T-helper 1 cell treated with Interleukin-12 subunit alpha and Interleukin-12 subunit beta and Interleukin-4 antibody, amounts not matched to agents 30 μg/mL and 1 μg/mL, for 36 hours (primary cell): ENCODE measurements around the gene USP7.
"Not testable (repeated sequence)": the region's sequence is repeated elsewhere in the genome, so short reads cannot be mapped to it uniquely, and the experiment has no call there.

ENCODE experiments used
- H3K27ac Mint-ChIP-seq: one replicate; pipeline ENCODE4 v1.8.0; 2021; ENCODE audit warnings: mild to moderate bottlenecking, mixed read lengths
- H3K27me3 Mint-ChIP-seq: one replicate; pipeline ENCODE4 v1.8.0; 2021; ENCODE audit warnings: low read depth, mixed read lengths
- H3K36me3 Mint-ChIP-seq: one replicate; pipeline ENCODE4 v1.8.0; 2021; ENCODE audit warnings: low read depth, mixed read lengths
- H3K4me1 Mint-ChIP-seq: one replicate; pipeline ENCODE4 v1.8.0; 2021; ENCODE audit warnings: low read depth, mixed read lengths
- H3K4me3 Mint-ChIP-seq: one replicate; pipeline ENCODE4 v1.8.0; 2021; ENCODE audit warnings: mild to moderate bottlenecking, moderate library complexity, mixed read lengths
- H3K9me3 Mint-ChIP-seq: one replicate; pipeline ENCODE4 v1.8.0; 2021; ENCODE audit warnings: mixed read lengths

Gene USP7

GRCh38 chr16:8934601-8935000, 29.1 kb downstream of the USP7 start:
- Mint-ChIP-seq H3K27me3 (no peaks in the 10 kb centered on the region), H3K9me3 (no peaks in the 10 kb centered on the region), H3K4me3 (no peak overlapping the region), H3K36me3 (peaks cover 2% of the 10 kb centered on the region), H3K27ac (no peak overlapping the region), H3K4me1 (peaks cover 40% of the 10 kb centered on the region)

- H3K27me3 Mint-ChIP-seq: no peaks in the 10 kb centered on the region
- H3K9me3 Mint-ChIP-seq: no peaks in the 10 kb centered on the region
- no peak overlapping the region for H3K4me3 Mint-ChIP-seq
- peaks cover 31% of the 10 kb centered on the region for H3K4me1 Mint-ChIP-seq
- H3K36me3 Mint-ChIP-seq: peaks cover 20% of the 10 kb centered on the region
- no peak overlapping the region for H3K27ac Mint-ChIP-seq
These were observed 31.8 kb downstream of the USP7 start for GRCh38 chr16:8931859-8932258.

- Mint-ChIP-seq H3K27me3 (no peaks in the 10 kb centered on the region), H3K9me3 (no peaks in the 10 kb centered on the region), H3K4me1 (peaks cover 29% of the 10 kb centered on the region), H3K4me3 (no peak overlapping the region), H3K36me3 (peaks cover 28% of the 10 kb centered on the region), H3K27ac (no peak overlapping the region)
These were observed 34.5 kb downstream of the USP7 start for GRCh38 chr16:8929086-8929748.

- peaks cover 29% of the 10 kb centered on the region for H3K36me3 Mint-ChIP-seq
- H3K9me3 Mint-ChIP-seq: no peaks in the 10 kb centered on the region
- peaks cover 29% of the 10 kb centered on the region for H3K4me1 Mint-ChIP-seq
- no peak overlapping the region for H3K27ac Mint-ChIP-seq
- H3K27me3 Mint-ChIP-seq: no peaks in the 10 kb centered on the region
- H3K4me3 Mint-ChIP-seq: no peak overlapping the region
These were observed 35.2 kb downstream of the USP7 start for GRCh38 chr16:8928467-8928957.

GRCh38 chr16:8926827-8927226, 36.9 kb downstream of the USP7 start:
- peaks cover 28% of the 10 kb centered on the region for H3K4me1 Mint-ChIP-seq

GRCh38 chr16:8925455-8925854, 38.3 kb downstream of the USP7 start:
- no peaks in the 10 kb centered on the region for H3K27me3 Mint-ChIP-seq
- H3K4me3 Mint-ChIP-seq: no peak overlapping the region
- peaks cover 35% of the 10 kb centered on the region for H3K4me1 Mint-ChIP-seq
- peaks cover 39% of the 10 kb centered on the region for H3K36me3 Mint-ChIP-seq
- H3K9me3 Mint-ChIP-seq: no peaks in the 10 kb centered on the region
- no peak overlapping the region for H3K27ac Mint-ChIP-seq

More at GRCh38 chr16:8926827-8927226, 36.9 kb downstream of the USP7 start:
- Mint-ChIP-seq H3K4me3 (no peak overlapping the region), H3K36me3 (peaks cover 29% of the 10 kb centered on the region), H3K27ac (no peak overlapping the region), H3K27me3 (no peaks in the 10 kb centered on the region), H3K9me3 (no peaks in the 10 kb centered on the region)

- Mint-ChIP-seq H3K9me3 (no peaks in the 10 kb centered on the region), H3K36me3 (peaks cover 42% of the 10 kb centered on the region), H3K27me3 (no peaks in the 10 kb centered on the region), H3K4me3 (no peak overlapping the region), H3K4me1 (peaks cover 46% of the 10 kb centered on the region), H3K27ac (peak overlapping the region; percentile 34)
These were observed 39.5 kb downstream of the USP7 start for GRCh38 chr16:8924214-8924613.

- Mint-ChIP-seq H3K36me3 (peaks cover 36% of the 10 kb centered on the region), H3K4me3 (no peak overlapping the region), H3K27me3 (no peaks in the 10 kb centered on the region), H3K9me3 (no peaks in the 10 kb centered on the region), H3K27ac (no peak overlapping the region), H3K4me1 (peaks cover 48% of the 10 kb centered on the region)
These were observed 40.5 kb downstream of the USP7 start for GRCh38 chr16:8923199-8923598.

- H3K9me3 Mint-ChIP-seq: no peaks in the 10 kb centered on the region
- H3K27me3 Mint-ChIP-seq: no peaks in the 10 kb centered on the region
- peaks cover 40% of the 10 kb centered on the region for H3K36me3 Mint-ChIP-seq
- H3K4me3 Mint-ChIP-seq: no peak overlapping the region
- H3K27ac Mint-ChIP-seq: peak overlapping the region; percentile 65
- H3K4me1 Mint-ChIP-seq: peaks cover 47% of the 10 kb centered on the region
These were observed 42.2 kb downstream of the USP7 start for GRCh38 chr16:8921347-8921984.

GRCh38 chr16:8920645-8921346, 42.9 kb downstream of the USP7 start:
- peaks cover 45% of the 10 kb centered on the region for H3K36me3 Mint-ChIP-seq
- no peak overlapping the region for H3K4me3 Mint-ChIP-seq
- H3K9me3 Mint-ChIP-seq: no peaks in the 10 kb centered on the region
- peak overlapping the region; percentile 65 for H3K27ac Mint-ChIP-seq
- H3K4me1 Mint-ChIP-seq: peaks cover 51% of the 10 kb centered on the region
- no peaks in the 10 kb centered on the region for H3K27me3 Mint-ChIP-seq

- Mint-ChIP-seq H3K9me3 (no peaks in the 10 kb centered on the region), H3K4me1 (peaks cover 53% of the 10 kb centered on the region), H3K27me3 (no peaks in the 10 kb centered on the region), H3K36me3 (peaks cover 51% of the 10 kb centered on the region), H3K4me3 (peak overlapping the region; percentile 52), H3K27ac (peak overlapping the region; percentile 80)
These were observed 43.7 kb downstream of the USP7 start for GRCh38 chr16:8919934-8920462.

GRCh38 chr16:8919089-8919933, 44.4 kb downstream of the USP7 start:
- H3K9me3 Mint-ChIP-seq: no peaks in the 10 kb centered on the region
- H3K27ac Mint-ChIP-seq: peak overlapping the region; percentile 80
- peaks cover 55% of the 10 kb centered on the region for H3K36me3 Mint-ChIP-seq
- H3K4me1 Mint-ChIP-seq: peaks cover 50% of the 10 kb centered on the region
- peak overlapping the region; percentile 52 for H3K4me3 Mint-ChIP-seq
- H3K27me3 Mint-ChIP-seq: no peaks in the 10 kb centered on the region

GRCh38 chr16:8917336-8917735, 46.4 kb downstream of the USP7 start:
- not testable (repeated sequence) for H3K9me3 Mint-ChIP-seq, H3K4me3 Mint-ChIP-seq, H3K27ac Mint-ChIP-seq, H3K27me3 Mint-ChIP-seq
- H3K36me3 Mint-ChIP-seq: peaks cover 62% of the 10 kb centered on the region
- peaks cover 51% of the 10 kb centered on the region for H3K4me1 Mint-ChIP-seq
